ENCODE results near the gene CTNS. TPM values are rescaled to one million over a fixed set of nuclear protein-coding genes. Genes with fewer than 3 reads are reported as not detected.
A peak's percentile ranks its signal among the peaks of the same experiment; 100 is the strongest.

Gene CTNS
- total and polyA plus RNA-seq, 2 of the 13 experiments (the other 11 are each of a cell fraction or from before 2014, with no cell fraction given): 9.5 to 13.7 TPM

DNA sequence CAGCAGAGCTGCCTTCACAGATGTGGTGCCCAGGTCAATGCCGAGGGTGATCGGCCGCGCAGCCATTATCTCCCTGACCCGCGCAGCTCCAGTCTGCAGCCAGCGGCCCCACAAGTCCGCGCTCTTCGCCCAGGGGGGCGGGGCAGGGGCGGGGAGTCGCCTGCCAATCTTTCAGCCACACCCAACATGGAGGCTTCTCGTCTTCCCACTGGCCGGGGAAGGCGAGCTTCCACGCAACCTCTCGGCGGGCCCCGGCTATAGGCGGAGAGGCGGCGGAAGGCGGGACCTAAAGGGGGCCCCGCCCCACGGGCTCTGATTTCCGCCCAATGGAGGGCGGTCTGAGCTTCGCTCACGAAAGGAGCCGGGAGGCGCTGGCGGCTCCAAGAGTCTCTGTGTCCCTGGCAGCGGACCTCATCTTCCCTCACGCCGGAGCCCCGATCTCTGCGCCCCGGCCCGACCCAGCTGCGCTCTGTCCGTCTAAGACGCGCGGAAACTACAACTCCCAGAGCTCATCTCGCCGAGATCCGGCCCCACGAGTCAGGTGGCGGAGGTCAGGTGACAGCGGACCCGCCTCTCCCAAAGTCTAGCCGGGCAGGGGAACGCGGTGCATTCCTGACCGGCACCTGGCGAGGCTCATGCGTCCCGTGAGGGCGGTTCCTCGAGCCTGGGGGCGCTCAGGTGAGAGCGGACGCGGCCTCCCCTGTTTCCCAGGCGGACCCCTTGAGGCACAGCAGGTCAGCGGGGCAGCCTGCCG, at the start of gene CTNS, which contains the start of gene SHPK (continued):
- TF ChIP-seq, protein P1, sequence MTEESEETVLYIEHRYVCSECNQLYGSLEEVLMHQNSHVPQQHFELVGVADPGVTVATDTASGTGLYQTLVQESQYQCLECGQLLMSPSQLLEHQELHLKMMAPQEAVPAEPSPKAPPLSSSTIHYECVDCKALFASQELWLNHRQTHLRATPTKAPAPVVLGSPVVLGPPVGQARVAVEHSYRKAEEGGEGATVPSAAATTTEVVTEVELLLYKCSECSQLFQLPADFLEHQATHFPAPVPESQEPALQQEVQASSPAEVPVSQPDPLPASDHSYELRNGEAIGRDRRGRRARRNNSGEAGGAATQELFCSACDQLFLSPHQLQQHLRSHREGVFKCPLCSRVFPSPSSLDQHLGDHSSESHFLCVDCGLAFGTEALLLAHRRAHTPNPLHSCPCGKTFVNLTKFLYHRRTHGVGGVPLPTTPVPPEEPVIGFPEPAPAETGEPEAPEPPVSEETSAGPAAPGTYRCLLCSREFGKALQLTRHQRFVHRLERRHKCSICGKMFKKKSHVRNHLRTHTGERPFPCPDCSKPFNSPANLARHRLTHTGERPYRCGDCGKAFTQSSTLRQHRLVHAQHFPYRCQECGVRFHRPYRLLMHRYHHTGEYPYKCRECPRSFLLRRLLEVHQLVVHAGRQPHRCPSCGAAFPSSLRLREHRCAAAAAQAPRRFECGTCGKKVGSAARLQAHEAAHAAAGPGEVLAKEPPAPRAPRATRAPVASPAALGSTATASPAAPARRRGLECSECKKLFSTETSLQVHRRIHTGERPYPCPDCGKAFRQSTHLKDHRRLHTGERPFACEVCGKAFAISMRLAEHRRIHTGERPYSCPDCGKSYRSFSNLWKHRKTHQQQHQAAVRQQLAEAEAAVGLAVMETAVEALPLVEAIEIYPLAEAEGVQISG (CRISPR knock-in tag; IDR thresholded peaks at IDR 0.05): peak; percentile 71; the same call in 1 of the 2 replicates
- TF ChIP-seq RBM39 (IDR thresholded peaks at IDR 0.05; ENCODE audit: low read depth, low read length, poor library complexity, severe bottlenecking) (peak; percentile 63), RARG (CRISPR knock-in tag; IDR thresholded peaks at IDR 0.05; ENCODE audit: low read depth) (no peak), TAF15 (IDR thresholded peaks at IDR 0.05; ENCODE audit: low read depth, low read length, poor library complexity, severe bottlenecking) (no peak), ZNF225 (CRISPR knock-in tag; IDR thresholded peaks at IDR 0.05) (no peak), MXI1 (IDR thresholded peaks at IDR 0.05; ENCODE audit: borderline replicate concordance, low read depth, low read length) (peak; percentile 82; the same call in 1 of the 3 replicates), GLI4 (CRISPR knock-in tag; IDR thresholded peaks at IDR 0.05; ENCODE audit: borderline replicate concordance) (no peak), ZNF224 (CRISPR knock-in tag; IDR thresholded peaks at IDR 0.05) (no peak), AGO2 (optimal IDR thresholded peaks at IDR 0.05; ENCODE audit: low read depth, low read length) (peak; percentile 12), ZNF839 (CRISPR knock-in tag; IDR thresholded peaks at IDR 0.05; ENCODE audit: borderline replicate concordance) (peak; percentile 45), HDAC2 (CRISPR knock-in tag; IDR thresholded peaks at IDR 0.05) (peak; percentile 76), ZNF615 (CRISPR knock-in tag; IDR thresholded peaks at IDR 0.05; ENCODE audit: borderline replicate concordance) (0 out of 2 replicates have a peak, but pooled peaks have one; percentile 44), ZNF274 (CRISPR knock-in tag; IDR thresholded peaks at IDR 0.05) (no peak), HIVEP1 (CRISPR knock-in tag; IDR thresholded peaks at IDR 0.05) (peak; percentile 89), SOX13 (IDR thresholded peaks at IDR 0.05) (no peak), SOX13 (CRISPR knock-in tag; conservative IDR thresholded peaks at IDR 0.05 in 1 of 2, IDR thresholded peaks at IDR 0.05 in 1 of 2) (peak in 1 of 2 experiments; percentile 30; a peak in 1 of 4 replicates)
- TF ChIP-seq, protein P2, sequence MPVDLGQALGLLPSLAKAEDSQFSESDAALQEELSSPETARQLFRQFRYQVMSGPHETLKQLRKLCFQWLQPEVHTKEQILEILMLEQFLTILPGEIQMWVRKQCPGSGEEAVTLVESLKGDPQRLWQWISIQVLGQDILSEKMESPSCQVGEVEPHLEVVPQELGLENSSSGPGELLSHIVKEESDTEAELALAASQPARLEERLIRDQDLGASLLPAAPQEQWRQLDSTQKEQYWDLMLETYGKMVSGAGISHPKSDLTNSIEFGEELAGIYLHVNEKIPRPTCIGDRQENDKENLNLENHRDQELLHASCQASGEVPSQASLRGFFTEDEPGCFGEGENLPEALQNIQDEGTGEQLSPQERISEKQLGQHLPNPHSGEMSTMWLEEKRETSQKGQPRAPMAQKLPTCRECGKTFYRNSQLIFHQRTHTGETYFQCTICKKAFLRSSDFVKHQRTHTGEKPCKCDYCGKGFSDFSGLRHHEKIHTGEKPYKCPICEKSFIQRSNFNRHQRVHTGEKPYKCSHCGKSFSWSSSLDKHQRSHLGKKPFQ (CRISPR knock-in tag; IDR thresholded peaks at IDR 0.05; ENCODE audit: insufficient replicate concordance): peak; percentile 7
- TF ChIP-seq, protein P3, sequence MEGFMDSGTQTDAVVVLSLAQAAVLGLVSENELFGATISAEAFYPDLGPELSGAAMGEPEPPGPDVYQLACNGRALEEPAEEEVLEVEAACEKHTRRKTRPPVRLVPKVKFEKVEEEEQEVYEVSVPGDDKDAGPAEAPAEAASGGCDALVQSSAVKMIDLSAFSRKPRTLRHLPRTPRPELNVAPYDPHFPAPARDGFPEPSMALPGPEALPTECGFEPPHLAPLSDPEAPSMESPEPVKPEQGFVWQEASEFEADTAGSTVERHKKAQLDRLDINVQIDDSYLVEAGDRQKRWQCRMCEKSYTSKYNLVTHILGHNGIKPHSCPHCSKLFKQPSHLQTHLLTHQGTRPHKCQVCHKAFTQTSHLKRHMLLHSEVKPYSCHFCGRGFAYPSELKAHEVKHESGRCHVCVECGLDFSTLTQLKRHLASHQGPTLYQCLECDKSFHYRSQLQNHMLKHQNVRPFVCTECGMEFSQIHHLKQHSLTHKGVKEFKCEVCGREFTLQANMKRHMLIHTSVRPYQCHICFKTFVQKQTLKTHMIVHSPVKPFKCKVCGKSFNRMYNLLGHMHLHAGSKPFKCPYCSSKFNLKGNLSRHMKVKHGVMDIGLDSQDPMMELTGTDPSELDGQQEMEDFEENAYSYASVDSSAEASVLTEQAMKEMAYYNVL (CRISPR knock-in tag; IDR thresholded peaks at IDR 0.05; ENCODE audit: borderline replicate concordance): 0 out of 2 replicates have a peak, but pooled peaks have one; percentile 13
- TF ChIP-seq, protein P4, sequence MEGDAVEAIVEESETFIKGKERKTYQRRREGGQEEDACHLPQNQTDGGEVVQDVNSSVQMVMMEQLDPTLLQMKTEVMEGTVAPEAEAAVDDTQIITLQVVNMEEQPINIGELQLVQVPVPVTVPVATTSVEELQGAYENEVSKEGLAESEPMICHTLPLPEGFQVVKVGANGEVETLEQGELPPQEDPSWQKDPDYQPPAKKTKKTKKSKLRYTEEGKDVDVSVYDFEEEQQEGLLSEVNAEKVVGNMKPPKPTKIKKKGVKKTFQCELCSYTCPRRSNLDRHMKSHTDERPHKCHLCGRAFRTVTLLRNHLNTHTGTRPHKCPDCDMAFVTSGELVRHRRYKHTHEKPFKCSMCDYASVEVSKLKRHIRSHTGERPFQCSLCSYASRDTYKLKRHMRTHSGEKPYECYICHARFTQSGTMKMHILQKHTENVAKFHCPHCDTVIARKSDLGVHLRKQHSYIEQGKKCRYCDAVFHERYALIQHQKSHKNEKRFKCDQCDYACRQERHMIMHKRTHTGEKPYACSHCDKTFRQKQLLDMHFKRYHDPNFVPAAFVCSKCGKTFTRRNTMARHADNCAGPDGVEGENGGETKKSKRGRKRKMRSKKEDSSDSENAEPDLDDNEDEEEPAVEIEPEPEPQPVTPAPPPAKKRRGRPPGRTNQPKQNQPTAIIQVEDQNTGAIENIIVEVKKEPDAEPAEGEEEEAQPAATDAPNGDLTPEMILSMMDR (CRISPR knock-in tag; IDR thresholded peaks at IDR 0.05): no peak

Measured in HepG2 (cell line).